SH-SY5Y (cell line): ENCODE data around the gene INPP4A.

Source experiments
- GATA2 ChIP-seq: IDR thresholded peaks from 2 replicates; pipeline ENCODE4 v1.6.1; 2011; ENCODE audit warnings: mild to moderate bottlenecking, low read depth, low read length
- GATA3 ChIP-seq: IDR thresholded peaks from 2 replicates; pipeline ENCODE4 v1.6.1; 2011; ENCODE audit warnings: low read depth, mild to moderate bottlenecking, low read length, moderate library complexity

DNA sequence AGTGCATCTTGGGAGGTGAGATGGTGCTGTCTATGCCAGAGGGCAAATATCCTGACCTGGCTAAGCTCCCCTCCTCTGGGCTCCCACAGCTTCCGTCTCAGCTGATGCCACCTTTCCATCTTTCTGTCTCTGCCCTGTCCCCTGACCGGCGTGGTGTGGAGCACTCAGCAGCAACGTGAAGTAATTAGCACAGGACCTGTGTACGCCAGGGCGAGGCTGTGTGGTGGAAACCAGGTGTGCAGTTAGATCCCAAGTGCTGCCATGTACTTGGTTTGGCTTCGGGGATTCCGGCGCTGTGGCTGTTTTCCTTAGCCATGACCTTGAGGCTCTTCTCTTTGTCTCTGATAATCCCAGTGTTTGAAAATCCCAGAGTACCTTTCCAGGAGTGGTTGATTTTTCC lies 127.1 kb downstream of the INPP4A start:
- TF ChIP-seq GATA2 (no peak), GATA3 (no peak)
